Activated CD4-positive, CD25-positive, alpha-beta regulatory T cell treated with anti-CD3 and anti-CD28 coated beads, Interleukin-2, amount 50 U/mL, for 72 hours (primary cell): ENCODE data around the gene SLC25A30.
"Not testable (repeated sequence)": the region's sequence is repeated elsewhere in the genome, so short reads cannot be mapped to it uniquely, and the experiment has no call there.

Experiments
- DNase-seq: peaks from one replicate; pipeline ENCODE4 v3.0.0; 2021

SLC25A30 gene

DNA sequence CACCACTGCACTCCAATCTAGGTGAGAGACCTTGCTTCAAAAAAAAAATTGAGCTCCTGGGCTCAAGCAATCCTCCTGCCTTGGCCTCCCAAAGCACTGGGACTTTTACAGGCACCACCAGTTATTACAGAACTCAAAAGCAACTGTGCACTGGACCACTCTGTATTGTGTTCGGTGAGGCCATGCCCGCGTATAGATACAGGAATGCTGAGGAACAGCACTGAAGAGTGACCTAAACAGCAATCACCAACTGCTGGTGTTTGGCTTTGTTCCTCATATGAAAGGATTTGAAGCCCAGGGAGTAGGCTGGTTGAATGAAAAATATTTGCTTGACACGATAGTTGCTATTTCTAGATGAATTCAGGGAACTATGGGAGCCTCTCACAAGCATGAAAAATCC, 29.5 kb downstream of the SLC25A30 start:
- DNase-seq, result no peak

DNA sequence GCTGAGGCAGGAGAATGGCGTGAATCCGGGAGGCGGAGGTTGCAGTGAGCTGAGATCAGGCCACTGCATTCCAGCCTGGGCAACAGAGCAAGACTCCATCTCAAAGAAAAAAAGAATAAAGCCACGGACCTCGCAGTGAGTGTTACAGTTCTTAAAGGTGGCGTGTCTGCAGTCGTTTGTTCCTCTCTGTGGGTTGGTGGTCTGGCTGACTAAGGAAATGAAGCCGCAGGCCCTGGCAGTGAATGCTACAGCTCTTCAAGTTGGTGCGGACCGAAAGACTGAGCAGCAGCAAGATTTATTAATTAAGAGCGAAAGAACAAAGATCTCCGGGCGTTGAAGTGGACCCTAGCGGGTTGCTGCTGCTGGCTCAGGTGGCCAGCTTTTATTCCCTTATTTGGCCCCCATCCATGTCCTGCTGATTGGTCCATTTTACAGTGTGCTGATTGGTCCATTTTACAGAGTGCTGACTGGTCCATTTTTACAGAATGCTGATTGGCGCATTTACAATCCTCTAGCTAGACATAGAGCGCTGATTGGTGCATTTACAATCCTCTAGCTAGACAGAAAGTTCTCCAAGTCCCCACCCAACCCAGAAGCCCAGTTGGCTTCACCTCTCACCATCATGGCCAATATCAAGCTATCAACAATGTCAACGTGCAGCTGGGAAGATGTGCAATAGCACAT, 31.1 kb downstream of the SLC25A30 start:
- not testable (repeated sequence) for DNase-seq

DNA sequence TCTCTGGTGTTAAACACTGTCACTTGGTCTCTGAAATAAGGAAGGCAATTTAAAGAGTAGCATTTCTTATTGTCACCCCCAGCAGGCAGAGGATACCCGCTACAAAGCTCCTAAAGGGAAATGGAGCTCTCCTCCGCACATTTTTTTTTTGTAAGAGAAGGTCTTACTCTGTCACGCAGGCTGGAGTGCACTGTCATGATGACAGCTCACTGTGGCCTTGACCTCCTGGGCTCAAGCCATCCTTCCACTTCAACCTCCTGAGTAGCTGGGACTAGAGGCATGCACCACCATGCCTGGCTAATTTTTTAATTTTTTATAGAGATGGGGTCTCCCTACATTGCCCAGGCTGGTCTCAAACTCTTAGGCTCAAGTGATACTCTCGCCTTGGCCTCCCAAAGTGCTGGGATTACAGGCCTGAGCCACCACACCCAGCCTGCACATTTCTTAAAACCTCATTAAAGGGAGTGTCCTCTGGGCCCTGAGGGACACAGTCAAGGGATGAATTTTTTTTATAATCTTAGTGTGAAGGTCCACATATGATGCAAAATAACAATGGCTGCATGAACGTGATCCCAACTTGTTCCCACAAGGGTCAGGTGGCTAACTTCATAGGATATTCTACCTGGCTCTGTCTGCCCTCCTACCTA, 32.1 kb downstream of the SLC25A30 start:
- DNase-seq, result no peak

DNA sequence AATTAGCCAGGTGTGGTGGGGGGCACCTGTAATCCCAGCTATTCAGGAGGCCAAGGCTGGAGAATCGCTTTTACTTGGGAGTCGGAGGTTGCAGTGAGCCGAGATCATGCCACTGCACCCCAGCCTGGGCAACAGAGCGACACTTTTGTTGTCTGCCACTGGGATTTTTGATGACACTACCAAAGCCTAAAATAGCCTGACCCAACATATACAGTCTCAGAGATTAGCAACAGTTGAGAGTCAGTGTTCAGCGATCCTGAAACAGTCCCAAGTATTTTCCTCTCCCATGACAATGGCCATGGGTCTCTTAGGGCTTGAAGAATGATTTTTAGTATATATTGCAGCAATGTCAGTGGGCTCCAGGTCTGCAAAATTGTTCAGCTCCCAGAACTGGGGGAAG, 32.9 kb downstream of the SLC25A30 start:
- DNase-seq, result no peak

DNA sequence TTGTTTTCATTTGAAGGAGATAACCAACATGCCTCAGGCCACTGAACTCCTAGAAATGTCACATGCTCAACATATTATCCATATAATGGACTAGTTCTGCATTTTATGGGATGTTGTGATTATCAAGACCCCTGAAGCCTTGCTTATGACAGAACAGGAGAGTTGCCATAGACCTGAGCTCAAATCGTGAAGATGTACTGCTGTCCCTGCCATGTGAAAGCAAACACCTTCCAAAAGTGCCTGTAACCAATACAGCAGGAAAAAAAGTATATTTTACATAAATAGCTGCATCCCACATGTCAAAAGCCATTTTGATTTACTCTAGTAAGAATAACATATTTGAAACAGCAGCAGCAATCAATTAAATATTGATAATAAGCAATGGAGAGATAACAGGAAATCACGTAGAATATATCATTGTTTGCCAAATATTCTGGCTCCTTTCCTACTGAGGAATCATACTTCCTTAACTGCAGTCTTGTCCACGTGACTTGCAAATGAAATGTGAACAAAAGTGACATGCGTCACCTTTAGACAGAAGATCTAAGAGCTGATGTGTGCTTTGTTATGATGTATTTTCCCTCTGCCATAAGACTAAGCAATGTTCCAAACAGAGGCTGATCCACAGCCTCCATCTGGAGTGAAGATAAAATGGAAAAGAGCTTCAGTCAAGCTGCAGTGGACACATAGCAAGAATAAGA, 33.5 kb downstream of the SLC25A30 start:
- no peak for DNase-seq

DNA sequence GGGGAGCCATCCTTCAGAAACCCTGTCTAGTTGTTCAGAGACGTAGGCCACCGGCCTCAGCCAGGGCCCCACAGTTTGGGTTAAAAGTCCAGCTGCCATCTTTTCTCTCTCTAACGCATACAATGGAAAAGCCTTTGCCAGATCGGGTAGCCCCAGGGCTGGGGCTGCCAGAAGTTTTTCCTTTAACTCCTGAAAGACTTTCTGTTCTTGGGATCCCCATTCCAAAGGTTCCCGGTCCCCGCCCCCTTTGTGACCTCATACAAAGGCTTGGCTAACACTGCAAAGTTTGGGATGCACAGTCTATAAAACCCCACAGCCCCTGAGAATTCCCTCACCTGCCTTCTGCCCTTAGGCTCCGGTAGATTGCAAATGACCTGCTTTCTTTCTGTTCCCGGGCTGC, 35.4 kb downstream of the SLC25A30 start:
- not testable (repeated sequence) for DNase-seq

DNA sequence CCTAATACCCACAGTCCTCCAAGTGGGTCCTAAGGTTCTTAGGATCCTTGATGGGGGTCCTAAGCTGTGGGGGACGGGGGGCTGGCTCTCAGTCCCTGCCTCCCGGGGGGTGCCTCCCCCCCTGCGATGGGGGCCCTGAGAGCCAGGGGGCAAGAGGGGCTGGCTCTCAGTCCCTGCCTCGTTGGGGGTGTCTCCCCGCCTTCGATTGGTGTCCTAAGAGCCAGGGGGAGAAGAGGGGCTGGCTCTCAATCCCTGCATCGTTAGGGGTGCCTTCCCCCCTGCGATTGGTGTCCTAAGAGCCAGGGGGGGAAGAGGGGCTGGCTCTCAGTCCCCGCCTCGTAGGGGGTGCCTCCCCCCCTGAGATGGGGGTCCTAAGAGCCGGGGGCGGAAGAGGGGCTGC, 37.0 kb downstream of the SLC25A30 start:
- no peak for DNase-seq

DNA sequence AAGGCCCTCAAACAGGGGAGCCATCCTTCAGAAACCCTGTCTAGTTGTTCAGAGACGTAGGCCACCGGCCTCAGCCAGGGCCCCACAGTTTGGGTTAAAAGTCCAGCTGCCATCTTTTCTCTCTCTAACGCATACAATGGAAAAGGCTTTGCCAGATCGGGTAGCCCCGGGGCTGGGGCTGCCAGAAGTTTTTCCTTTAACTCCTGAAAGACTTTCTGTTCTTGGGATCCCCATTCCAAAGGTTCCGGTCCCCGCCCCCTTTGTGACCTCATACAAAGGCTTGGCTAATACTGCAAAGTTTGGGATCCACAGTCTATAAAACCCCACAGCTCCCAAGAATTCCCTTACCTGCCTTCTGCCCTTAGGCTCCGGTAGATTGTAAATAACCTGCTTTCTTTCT, 37.5 kb downstream of the SLC25A30 start:
- DNase-seq, result not testable (repeated sequence)

DNA sequence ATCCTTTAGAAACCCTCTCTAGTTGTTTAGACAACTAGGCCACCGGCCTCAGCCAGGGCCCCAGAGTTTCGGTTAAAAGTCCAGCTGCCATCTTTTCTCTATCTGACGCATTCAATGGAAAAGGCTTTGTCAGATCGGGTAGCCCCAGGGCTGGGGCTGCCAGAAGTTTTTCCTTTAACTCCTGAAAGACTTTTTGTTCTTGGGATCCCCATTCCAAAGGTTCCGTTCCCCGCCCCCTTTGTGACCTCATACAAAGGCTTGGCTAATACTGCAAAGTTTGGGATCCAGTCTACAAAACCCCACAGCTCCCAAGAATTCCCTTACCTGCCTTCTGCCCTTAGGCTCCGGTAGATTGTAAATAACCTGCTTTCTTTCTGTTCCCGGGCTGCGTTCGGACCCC, 38.7 kb downstream of the SLC25A30 start:
- DNase-seq, result not testable (repeated sequence)

DNA sequence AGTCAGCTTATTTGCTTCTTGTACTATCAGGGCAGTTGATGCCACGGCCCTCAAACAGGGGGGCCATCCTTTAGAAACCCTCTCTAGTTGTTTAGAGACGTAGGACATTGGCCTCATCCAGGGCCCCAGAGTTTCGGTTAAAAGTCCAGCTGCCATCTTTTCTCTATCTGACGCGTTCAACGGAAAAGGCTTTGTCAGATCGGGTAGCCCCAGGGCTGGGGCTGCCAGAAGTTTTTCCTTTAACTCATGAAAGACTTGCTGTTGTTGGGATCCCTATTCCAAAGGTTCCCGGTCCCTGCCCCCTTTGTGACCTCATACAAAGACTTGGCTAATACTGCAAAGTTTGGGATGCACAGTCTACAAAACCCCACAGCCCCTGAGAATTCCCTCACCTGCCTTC, 39.4 kb downstream of the SLC25A30 start:
- DNase-seq, result not testable (repeated sequence)

DNA sequence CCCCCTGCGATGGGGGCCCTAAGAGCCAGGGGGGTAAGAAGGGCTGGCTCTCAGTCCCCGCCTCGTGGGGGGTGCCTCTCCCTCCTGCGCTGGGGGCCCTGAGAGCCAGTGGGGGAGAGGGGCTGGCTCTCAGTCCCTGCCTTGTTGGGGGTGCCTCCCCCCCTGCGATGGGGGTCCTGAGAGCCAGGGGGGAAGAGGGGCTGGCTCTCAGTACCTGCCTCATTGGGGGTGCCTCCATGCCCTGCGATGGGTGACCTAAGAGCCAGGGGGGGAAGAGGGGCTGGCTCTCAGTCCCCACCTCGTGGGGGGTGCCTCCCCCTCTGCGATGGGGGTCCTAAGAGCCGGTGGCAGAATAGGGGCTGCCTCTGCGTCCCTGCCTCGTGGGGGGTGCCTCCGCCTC, 40.9 kb downstream of the SLC25A30 start:
- not testable (repeated sequence) for DNase-seq

DNA sequence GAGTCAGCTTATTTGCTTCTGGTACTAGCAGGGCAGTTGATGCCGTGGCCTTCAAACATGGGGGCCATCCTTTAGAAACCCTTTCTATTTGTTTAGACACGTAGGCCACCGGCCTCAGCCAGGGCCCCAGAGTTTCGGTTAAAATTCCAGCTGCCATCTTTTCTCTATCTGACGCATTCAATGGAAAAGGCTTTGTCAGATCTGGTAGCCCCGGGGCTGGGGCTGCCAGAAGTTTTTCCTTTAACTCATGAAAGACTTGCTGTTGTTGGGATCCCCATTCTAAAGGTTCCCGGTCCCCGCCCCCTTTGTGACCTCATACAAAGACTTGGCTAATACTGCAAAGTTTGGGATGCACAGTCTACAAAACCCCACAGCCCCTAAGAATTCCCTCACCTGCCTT, 41.5 kb downstream of the SLC25A30 start:
- not testable (repeated sequence) for DNase-seq

DNA sequence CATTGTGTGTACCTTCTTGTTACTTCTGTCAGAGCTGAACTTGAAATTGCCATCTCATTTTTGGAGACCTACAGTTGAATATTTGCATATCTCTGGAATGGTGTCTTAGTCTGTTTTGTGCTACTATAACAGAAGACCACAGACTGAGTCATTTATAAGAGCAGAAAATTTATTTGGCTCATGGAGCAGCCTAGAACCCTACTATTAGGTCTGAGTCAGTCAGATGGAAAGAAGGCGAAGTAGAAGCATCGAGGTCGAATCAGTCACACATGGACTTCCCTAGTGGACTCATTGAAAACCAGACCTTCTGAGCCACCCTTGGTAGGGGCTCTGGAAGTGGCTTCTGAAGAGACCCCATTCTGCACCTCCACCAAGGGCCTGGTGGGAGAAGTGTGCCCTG, 43.3 kb downstream of the SLC25A30 start:
- DNase-seq, result no peak

DNA sequence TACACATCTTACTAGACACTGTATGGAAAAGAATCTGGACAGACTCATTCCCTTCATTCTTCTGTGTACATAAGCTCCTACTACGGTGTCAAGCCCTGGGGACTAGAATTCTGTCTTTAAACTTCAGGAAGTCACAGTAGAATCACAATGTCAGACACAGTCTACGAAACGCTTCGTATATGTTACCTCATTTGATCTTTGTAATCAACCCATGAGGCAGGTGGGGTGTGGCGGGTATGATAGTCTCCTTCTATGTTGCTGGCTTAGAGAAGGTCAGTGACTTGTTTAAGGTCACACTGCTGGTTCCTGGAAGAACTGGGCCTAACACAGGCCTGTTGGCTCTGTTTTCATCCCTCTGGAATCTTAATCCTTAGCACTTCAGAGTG, 45.0 kb downstream of the SLC25A30 start:
- DNase-seq, result no peak

DNA sequence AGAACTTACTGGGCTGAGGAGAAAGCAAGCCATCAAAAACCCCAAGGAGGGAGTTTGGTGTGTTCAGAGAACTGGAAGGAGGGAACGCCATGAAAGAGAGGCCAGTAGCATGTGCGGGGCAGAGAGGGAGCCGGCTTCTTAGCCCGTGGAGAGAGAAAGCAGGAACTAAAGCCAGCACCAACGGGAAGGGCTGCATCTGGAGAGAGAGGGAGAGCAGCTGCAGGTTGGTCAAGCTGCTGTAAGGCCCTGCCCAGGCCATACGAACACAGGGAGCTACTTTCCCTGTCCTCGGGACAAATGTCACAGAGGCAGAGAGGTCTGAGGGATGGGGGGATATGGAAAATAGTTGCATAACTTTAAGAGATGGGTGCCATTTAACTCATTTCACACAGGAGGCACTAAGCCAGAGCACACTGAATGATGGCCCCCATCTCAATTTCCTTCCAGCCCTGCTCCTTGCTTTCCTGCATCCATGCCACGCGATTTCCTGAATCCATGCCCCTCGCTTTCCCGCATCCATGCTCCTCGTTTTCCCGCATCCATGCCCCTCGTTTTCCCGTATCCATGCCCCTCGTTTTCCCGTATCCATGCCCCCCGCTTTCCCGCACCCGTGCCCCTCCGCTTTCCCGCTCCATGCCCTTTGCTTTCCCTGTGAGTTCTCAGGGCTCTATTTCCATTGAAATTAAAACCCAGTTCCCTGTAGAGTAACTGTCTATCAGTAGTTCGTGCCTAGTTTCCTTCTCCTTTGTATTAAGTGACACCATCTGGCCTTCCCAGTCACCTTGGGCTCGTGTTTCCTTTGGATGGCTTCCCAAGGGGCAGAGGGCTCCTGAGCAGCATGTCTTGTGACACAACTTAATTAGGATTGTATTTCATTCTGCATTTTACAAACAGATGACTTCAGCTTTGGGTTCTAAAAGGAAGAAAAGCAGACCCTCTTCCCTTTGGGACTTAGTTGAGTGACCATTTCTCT, 45.7 kb downstream of the SLC25A30 start:
- no peak for DNase-seq

DNA sequence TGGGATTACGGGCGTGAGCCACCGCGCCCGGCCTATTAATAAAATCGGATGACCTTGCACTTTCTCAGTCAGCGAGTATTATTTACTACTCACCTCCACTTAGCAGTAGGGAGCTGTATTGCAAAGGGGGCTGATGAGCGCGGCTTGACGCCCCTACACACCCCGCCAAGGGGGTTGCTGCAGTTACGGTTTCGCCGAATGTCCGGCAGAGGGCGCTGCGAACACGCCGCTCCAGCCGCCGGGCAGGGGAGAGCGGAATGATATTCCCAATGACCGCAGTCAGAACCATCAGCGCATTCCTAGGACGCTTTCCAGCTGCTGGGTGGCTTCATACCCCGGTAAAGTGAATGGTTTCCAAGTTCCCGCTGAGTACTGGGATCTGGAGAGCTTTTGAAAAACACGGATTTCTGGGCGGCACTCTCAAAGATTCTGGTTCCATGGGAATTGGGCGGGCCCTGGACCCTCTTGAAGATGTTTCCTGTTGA, 47.2 kb downstream of the SLC25A30 start:
- DNase-seq, result peak; percentile 61

DNA sequence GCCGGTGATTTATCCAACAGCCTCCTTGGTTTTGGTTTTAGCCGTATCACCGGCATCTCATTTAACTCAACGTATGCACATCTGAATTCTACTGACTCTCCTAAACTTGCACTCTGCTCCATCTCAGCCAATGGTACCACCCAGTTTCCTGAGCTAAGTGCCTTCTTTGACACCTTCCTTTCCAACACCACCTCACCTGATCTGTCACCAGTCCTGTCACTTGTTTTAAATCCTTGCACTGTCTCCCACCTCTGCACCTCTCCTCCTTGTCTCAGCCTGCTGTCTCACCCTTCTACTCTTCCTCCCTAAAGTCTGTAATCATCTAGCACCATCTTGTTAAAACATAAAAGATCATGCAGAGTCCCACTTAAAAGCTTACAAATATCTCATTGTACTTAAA, 49.1 kb downstream of the SLC25A30 start:
- no peak for DNase-seq

DNA sequence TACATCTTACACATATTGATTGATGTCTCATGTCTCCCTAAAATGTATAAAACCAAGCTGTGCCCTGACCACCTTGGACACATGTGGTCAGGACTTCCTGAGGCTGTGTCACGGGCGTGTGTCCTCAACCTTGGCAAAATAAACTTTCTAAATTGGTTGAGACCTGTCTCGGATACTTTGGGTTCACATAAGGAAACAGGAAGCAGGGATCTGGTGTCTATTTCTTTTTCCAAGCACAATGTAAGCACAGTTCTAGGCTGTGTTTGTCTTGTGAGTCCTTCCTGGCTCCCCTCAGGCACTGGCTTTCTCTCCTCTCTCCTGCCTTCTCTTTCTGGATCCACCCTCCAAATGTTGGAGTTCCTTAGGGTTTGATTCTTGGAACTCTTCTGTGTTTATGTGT, 49.6 kb downstream of the SLC25A30 start:
- DNase-seq, result no peak

DNA sequence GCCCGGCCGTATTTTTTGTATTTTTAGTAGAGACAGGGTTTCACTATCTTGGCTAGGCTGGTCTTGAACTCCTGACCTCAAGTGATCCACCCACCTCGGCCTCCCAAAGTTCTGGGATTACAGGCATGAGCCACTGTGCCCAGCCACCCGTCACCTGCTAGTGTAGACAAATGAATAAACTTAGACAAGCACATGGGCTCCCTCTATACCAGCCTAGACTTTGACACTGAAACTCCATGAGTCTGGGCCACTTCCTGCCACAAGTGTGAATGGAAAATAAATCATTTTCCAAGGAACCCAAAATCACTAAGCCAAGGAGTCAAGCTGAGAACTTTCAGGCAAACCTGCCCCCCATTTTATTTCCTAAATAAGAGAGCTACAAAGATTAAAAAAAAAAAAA, 50.2 kb downstream of the SLC25A30 start:
- no peak for DNase-seq

DNA sequence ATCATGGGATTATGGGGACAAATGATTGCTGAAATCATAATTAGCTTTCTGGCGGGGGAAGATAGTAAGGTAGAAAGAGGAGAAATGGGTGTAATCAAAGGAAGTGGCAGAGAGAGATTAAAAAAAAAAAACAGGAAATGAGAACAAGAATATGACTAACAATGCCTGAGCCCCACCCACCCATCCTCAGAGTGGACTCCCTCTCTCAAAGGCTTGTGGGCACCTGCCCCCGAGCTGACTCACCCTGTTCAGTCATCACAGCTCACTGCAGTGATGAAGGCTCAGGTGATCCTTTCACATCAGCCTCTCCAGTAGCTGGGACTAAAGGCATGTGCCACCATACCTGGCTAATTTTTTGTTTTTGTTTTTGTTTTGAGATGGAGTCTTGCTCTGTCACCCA, 50.8 kb downstream of the SLC25A30 start:
- peak; percentile 79 for DNase-seq

DNA sequence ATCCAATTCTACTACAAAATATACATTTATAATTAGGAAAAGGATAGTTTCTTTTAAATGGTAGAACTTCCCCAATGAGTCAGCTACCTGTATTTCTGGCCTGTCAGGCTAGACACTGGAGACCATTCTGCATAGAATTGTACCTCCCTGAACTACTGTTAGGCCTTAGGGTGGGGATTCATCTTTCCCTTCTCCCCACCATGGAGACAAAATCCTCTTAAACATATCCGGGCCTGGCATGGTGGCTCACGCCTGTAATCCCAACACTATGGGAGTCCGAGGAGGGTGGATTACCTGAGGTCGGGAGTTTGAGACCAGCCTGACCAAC, 52.7 kb downstream of the SLC25A30 start:
- DNase-seq, result no peak

DNA sequence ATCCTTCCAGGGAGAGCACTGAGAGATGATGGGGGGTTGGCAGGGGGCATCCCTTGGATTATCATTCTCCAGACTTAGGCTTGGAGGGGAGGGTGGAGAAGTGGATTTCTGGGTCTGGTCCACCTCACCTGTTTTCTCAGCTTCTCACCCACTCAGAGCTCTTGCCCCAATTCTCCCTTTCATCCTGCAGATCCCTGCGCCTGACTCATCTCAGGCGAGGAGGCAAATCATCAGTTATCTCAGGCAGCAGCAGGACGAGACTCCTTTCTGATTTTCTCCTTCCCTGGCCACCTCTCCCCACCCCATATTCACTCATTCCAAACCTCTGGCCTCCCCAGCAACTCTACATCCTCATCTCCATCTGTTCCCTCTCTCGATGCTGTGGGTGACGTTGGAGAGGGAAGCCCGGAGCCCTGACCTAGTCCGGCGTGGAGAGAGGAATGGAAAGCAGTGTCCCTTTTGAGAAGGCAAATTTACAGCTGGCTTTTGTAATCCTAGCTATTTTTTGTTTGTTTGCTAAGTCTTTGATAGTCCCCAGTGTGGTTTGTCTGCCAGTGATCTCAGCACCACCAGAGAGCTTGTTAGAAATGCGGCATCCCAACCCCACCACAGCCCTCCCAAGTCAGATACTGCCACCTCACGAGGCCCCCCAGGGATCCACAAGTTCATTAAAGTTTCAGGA, 53.2 kb downstream of the SLC25A30 start:
- DNase-seq, result no peak
